ENCODE measurements around the gene PLEKHG4.

The PLEKHG4 gene

DNA sequence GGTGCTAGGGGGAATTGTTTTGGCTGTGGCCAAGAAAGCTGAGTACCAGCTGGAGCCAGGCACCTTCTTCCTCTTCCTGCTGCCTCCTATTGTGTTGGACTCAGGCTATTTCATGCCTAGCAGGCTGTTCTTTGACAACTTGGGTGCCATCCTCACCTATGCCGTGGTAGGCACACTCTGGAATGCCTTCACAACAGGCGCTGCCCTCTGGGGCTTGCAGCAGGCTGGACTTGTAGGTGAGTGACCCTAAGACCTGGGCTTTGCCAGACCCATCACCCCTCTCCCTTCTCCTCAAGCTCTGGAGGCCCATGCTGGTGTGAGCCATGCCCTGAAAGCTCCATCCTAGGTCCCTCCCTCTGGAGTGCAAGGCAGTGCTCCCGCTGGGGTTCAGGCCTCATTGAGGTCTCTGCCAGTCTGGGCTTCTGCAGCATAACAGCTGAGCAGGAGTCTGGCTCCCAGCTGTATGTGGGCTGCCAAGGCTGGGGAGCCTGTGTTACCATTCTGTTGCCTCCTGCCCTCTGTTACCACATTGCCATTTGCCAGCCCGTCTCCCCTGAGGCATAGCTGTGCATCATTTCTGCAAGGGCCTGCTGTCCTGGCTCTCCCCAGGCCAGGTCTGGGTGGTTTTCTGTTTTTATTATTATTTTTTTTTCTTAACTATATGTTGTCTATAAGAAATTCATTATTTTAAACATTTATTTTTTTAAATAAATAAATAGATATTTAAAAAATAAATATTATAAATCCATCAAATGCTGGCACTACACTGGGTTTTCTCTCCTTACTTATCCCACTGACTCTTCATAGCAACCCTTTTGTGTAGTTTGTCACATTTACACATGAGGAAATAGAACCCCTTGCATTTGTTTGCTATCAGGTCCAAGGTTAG lies 26.5 kb upstream of the PLEKHG4 start:
- TF ChIP-seq, protein P1, sequence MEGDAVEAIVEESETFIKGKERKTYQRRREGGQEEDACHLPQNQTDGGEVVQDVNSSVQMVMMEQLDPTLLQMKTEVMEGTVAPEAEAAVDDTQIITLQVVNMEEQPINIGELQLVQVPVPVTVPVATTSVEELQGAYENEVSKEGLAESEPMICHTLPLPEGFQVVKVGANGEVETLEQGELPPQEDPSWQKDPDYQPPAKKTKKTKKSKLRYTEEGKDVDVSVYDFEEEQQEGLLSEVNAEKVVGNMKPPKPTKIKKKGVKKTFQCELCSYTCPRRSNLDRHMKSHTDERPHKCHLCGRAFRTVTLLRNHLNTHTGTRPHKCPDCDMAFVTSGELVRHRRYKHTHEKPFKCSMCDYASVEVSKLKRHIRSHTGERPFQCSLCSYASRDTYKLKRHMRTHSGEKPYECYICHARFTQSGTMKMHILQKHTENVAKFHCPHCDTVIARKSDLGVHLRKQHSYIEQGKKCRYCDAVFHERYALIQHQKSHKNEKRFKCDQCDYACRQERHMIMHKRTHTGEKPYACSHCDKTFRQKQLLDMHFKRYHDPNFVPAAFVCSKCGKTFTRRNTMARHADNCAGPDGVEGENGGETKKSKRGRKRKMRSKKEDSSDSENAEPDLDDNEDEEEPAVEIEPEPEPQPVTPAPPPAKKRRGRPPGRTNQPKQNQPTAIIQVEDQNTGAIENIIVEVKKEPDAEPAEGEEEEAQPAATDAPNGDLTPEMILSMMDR (IDR thresholded peaks at IDR 0.05) = no peak

- TF ChIP-seq, protein P1 (IDR thresholded peaks at IDR 0.05) = no peak
Observed at GRCh38 chr16:67254801-67255552, 24.4 kb upstream of the PLEKHG4 start.

GRCh38 chr16:67255553-67256221 lies 23.6 kb upstream of the PLEKHG4 start:
- TF ChIP-seq, protein P1 (IDR thresholded peaks at IDR 0.05) = no peak

- TF ChIP-seq, protein P1 (IDR thresholded peaks at IDR 0.05) = no peak
Observed at GRCh38 chr16:67256701-67257230, 22.6 kb upstream of the PLEKHG4 start.

DNA sequence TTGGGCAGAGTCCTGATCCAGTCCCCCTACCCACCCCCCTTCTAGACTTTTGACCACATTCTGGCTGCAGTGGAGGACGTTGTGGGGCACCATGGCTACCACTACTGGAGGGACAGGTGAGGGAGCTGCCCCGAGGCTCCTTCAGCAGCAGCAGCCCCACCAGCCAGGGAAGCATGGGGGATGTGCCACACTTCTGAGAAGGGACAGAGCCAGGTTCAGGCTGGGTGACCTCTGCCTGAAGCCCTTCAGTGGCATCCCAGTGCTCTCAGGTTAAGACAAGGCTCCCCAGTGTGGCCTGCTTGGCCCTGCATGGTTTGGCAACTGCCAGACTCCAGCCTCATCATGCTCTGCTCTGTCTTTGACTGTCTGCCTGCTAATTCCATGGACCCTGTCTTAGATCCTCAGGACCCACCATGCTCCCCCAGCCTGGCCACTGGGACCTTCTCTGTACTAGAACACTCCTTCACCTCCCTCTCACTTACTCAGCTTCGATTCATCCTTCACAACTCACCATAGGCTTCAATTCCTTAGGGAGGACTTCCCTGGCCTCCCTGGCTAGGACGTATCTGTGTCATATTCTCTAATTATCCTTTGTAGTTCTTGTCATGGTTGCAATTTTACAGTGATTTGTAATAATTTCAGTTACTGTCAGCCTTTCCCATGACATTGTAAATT lies 21.7 kb upstream of the PLEKHG4 start:
- TF ChIP-seq, protein P1 (IDR thresholded peaks at IDR 0.05) = no peak

DNA sequence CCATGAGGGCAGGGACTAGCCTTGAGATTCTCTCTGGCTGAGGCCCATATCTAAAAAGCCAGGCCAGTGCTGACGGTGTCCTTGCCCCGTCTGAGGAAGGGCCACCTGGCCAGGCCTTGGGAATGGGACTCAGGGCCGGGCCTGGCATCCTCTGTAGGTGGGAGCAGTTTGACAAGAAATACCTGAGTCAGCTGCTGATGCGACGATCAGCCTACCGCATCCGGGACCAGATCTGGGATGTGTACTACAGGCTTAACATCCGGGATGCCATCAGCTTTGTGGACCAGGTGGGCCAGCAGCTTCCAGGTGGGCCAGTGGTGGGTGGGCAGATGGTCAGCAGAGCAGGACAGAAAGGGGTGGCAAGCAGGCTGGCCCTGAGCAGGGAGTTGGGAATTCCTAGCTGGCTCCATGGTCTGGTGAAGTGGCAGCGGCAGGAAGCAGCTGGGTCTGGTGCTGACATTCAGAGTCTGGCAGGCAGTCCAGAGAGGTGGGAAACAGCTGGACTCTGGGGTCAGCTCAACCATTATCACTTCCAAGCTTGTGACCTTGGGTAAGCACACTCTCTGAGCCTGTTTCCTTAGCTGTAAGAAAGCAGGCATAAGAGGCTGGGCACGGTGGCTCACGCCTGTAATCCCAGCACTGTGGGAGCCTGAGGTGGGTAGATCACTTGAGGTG lies 21.0 kb upstream of the PLEKHG4 start:
- TF ChIP-seq, protein P1 (IDR thresholded peaks at IDR 0.05) = no peak

Measured in LNCAP (cell line).